ENCODE results near the gene STK24. TPM values are rescaled to one million over a fixed set of nuclear protein-coding genes. Genes with fewer than 3 reads are reported as not detected.

The STK24 gene
- total RNA-seq, 1 donor from 2014 or later, result 66.2 TPM

- intact Hi-C loops (cut with micrococcal nuclease), result no loop called here
- DNase-seq, result no peak
- peaks cover 21% of the 10 kb centered on the region for H3K36me3 ChIP-seq
- no peak overlapping the region for H3K27ac ChIP-seq (replicated peaks)
- TF ChIP-seq CTCF (IDR thresholded peaks at IDR 0.05; ENCODE audit: borderline replicate concordance), result no peak
- H3K27me3 ChIP-seq (ENCODE audit: low read depth), result no peaks in the 10 kb centered on the region
- H3K9me3 ChIP-seq (replicated peaks), result no peaks in the 10 kb centered on the region
- no peaks in the 10 kb centered on the region for H3K4me1 ChIP-seq
- no peak overlapping the region for H3K4me3 ChIP-seq
These were observed 169.9 kb downstream of the STK24 start for GRCh38 chr13:98406971-98407370.

- Histone ChIP-seq H3K36me3 (peaks cover 16% of the 10 kb centered on the region), H3K9me3 (replicated peaks) (no peaks in the 10 kb centered on the region), H3K4me1 (no peaks in the 10 kb centered on the region), H3K4me3 (no peak overlapping the region), H3K27me3 (ENCODE audit: low read depth) (no peaks in the 10 kb centered on the region), H3K27ac (replicated peaks) (no peak overlapping the region)
- DNase-seq, result no peak
- intact Hi-C loops (cut with micrococcal nuclease), result no loop called here
- TF ChIP-seq CTCF (IDR thresholded peaks at IDR 0.05; ENCODE audit: borderline replicate concordance), result no peak
These were observed 170.5 kb downstream of the STK24 start for GRCh38 chr13:98406427-98406826.

GRCh38 chr13:98405690-98406344, 171.1 kb downstream of the STK24 start:
- H3K36me3 ChIP-seq, result peaks cover 15% of the 10 kb centered on the region
- H3K4me3 ChIP-seq, result no peak overlapping the region
- no peaks in the 10 kb centered on the region for H3K9me3 ChIP-seq (replicated peaks)
- intact Hi-C loops (cut with micrococcal nuclease), result no loop called here
- no peaks in the 10 kb centered on the region for H3K27me3 ChIP-seq (ENCODE audit: low read depth)
- H3K4me1 ChIP-seq, result no peaks in the 10 kb centered on the region
- no peak for TF ChIP-seq CTCF (IDR thresholded peaks at IDR 0.05; ENCODE audit: borderline replicate concordance)
- no peak overlapping the region for H3K27ac ChIP-seq (replicated peaks)
- DNase-seq, result no peak

GRCh38 chr13:98405107-98405571, 171.8 kb downstream of the STK24 start:
- intact Hi-C loops (cut with micrococcal nuclease), result no loop called here
- Histone ChIP-seq H3K4me1 (no peaks in the 10 kb centered on the region), H3K36me3 (peaks cover 11% of the 10 kb centered on the region), H3K27me3 (ENCODE audit: low read depth) (no peaks in the 10 kb centered on the region), H3K9me3 (replicated peaks) (no peaks in the 10 kb centered on the region), H3K4me3 (no peak overlapping the region), H3K27ac (replicated peaks) (no peak overlapping the region)
- TF ChIP-seq CTCF (IDR thresholded peaks at IDR 0.05; ENCODE audit: borderline replicate concordance), result no peak
- DNase-seq, result no peak

GRCh38 chr13:98403076-98403475, 173.8 kb downstream of the STK24 start:
- Histone ChIP-seq H3K4me1 (no peaks in the 10 kb centered on the region), H3K9me3 (replicated peaks) (no peaks in the 10 kb centered on the region), H3K4me3 (no peak overlapping the region), H3K36me3 (peaks cover 3% of the 10 kb centered on the region), H3K27ac (replicated peaks) (no peak overlapping the region), H3K27me3 (ENCODE audit: low read depth) (no peaks in the 10 kb centered on the region)
- intact Hi-C loops (cut with micrococcal nuclease), result no loop called here
- TF ChIP-seq CTCF (IDR thresholded peaks at IDR 0.05; ENCODE audit: borderline replicate concordance), result no peak
- DNase-seq, result no peak

Measured in left ventricle myocardium inferior (tissue), 1 donor.